Esophagus squamous epithelium (tissue), 5 donors: ENCODE results near the gene RIOK1. TPM values are rescaled to one million over a fixed set of nuclear protein-coding genes. Genes with fewer than 3 reads are reported as not detected.

ENCODE experiments used
- DNase-seq: peaks from one replicate; lab custom pipeline; 2025; lab: John Stamatoyannopoulos, UW
- H3K27ac ChIP-seq, 4 donors: fragments of 200-600 bp; sonication (generic); one replicate each; pipeline ENCODE4 v1.5.1; 2016 to 2019; ENCODE audit warnings: mild to moderate bottlenecking in 1 of 4
- H3K27me3 ChIP-seq, 4 donors: fragments of 200-600 bp; sonication (generic); 1 replicate in 3 of 4; 2 replicates in 1 of 4; pipeline versions ENCODE4 v1.5.1 to v1.6.0; 2017 to 2021; ENCODE audit warnings: antibody characterized with exemption in 1 of 4
- H3K36me3 ChIP-seq, 3 donors: fragments of 200-600 bp; sonication (generic); one replicate each; pipeline ENCODE4 v1.5.1; 2016 to 2019
- H3K4me1 ChIP-seq, 3 donors: fragments of 200-600 bp; sonication (generic); one replicate each; pipeline ENCODE4 v1.5.1; 2017 to 2019
- H3K4me3 ChIP-seq, 4 donors: fragments of 200-600 bp; sonication (generic); 1 replicate in 3 of 4; 2 replicates in 1 of 4; pipeline ENCODE4 v1.5.1; 2016 to 2019; ENCODE audit warnings: mild to moderate bottlenecking in 2 of 4, moderate library complexity in 1 of 4
- H3K9me3 ChIP-seq, 3 donors: fragments of 200-600 bp; sonication (generic); one replicate each; pipeline ENCODE4 v1.5.1; 2016 to 2019
- POLR2A ChIP-seq, 4 donors: fragments of 450-650 bp; IDR thresholded peaks; one replicate each; pipeline ENCODE4 v1.6.1; 2017; ENCODE audit warnings: antibody characterized with exemption in 4 of 4, mild to moderate bottlenecking in 4 of 4, moderate library complexity in 3 of 4
- WGBS, 2 donors: methylation state at CpG; one replicate each; pipeline ENCODE4 v1.1.5; 2018; 5-methylcytosine and 5-hydroxymethylcytosine counted together
- intact Hi-C: fragments of 100-400 bp; cut with DNase I; formaldehyde crosslinking; loops from one replicate; pipeline ENCODE4 v1.15.0; 2022
- total RNA-seq, 4 donors: library from RNA; depleted of rRNA; stranded (reverse); fragments of >200 nt; gene quantifications; one replicate each; pipeline ENCODE4 v1.1.0, GENCODE V29; 2016
- TF ChIP-seq, protein P1 (sequence below), 6 experiments: fragments of 450-650 bp in 4 of 6; fragments of 200-600 bp in 2 of 6; sonication (generic) in 2 of 6; IDR thresholded peaks; one replicate each; pipeline ENCODE4 v1.5.1; 2016 to 2019; ENCODE audit warnings: antibody characterized with exemption in 6 of 6, mild to moderate bottlenecking in 4 of 6, moderate library complexity in 4 of 6
- donor health status: DM: yes; HTN: yes; CAD: no.

Gene RIOK1
- total RNA-seq, 4 donors from 2014 or later = 9.3 to 28.2 (median 22.9) TPM

DNA sequence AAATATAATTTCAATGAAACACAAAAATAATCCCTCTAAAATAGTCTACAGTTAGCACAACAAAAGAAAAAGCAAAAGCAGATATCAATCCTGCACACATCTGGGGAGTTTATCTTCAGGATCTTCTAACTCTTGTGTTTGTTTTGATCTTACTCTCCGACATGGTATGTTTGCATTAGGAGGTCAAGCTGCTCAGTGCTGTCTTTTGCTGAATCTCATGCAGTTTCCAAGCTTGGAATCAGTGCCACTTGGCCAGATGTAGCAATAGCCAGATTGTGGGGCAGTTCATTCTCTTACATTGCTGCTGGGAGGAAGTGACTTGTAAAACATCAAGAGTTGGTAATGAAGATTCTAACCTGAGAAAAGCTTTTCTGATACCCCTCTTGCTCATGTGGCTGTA, 29.5 kb downstream of the RIOK1 start:
- H3K27ac ChIP-seq = no peak overlapping the region
- H3K4me1 ChIP-seq = peaks cover 0 to 14% (median 0%) of the 10 kb centered on the region in 3 donors
- no peaks in the 10 kb centered on the region for H3K9me3 ChIP-seq
- H3K27me3 ChIP-seq = no peaks in the 10 kb centered on the region
- 57 to 67% methylated on average over 1 of the region's 1 CpG for WGBS, 2 donors
- no peak for DNase-seq
- H3K4me3 ChIP-seq = no peak overlapping the region
- intact Hi-C loops = no loop called here
- H3K36me3 ChIP-seq = peaks cover 5 to 59% (median 29%) of the 10 kb centered on the region in 3 donors
- TF ChIP-seq, protein P1, sequence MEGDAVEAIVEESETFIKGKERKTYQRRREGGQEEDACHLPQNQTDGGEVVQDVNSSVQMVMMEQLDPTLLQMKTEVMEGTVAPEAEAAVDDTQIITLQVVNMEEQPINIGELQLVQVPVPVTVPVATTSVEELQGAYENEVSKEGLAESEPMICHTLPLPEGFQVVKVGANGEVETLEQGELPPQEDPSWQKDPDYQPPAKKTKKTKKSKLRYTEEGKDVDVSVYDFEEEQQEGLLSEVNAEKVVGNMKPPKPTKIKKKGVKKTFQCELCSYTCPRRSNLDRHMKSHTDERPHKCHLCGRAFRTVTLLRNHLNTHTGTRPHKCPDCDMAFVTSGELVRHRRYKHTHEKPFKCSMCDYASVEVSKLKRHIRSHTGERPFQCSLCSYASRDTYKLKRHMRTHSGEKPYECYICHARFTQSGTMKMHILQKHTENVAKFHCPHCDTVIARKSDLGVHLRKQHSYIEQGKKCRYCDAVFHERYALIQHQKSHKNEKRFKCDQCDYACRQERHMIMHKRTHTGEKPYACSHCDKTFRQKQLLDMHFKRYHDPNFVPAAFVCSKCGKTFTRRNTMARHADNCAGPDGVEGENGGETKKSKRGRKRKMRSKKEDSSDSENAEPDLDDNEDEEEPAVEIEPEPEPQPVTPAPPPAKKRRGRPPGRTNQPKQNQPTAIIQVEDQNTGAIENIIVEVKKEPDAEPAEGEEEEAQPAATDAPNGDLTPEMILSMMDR (IDR thresholded peaks at IDR 0.05) = no peak
- TF ChIP-seq POLR2A (IDR thresholded peaks at IDR 0.05) = no peak

DNA sequence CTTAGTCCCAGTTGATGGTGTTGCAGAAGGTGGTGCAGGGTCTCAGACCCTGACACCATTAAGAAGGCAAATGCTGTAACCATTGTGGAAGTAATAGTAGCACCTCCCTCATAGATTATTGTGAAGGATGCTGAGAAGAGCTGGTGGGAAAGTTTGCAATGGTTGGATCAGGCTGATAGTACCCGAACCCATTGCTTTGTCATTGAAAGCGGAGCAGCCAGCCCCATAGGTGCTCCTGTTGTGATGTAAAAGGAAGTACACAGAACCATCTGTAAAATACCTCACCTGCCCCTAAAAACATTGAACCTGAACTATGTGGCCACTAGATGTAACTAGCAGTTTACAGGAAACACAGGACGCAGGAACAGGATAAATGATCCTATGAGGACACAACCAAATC, 31.5 kb downstream of the RIOK1 start:
- Histone ChIP-seq H3K27ac (no peak overlapping the region), H3K9me3 (peaks cover 0 to 5% (median 0%) of the 10 kb centered on the region in 3 donors), H3K27me3 (no peaks in the 10 kb centered on the region), H3K4me3 (no peak overlapping the region), H3K4me1 (peaks cover 0 to 30% (median 0%) of the 10 kb centered on the region in 3 donors), H3K36me3 (peaks cover 5 to 39% (median 10%) of the 10 kb centered on the region in 3 donors)
- intact Hi-C loops = loop anchor here (10.0 kb wide), 1 partner anchor 164 kb away; no protein-coding TSS in a partner anchor
- 82 to 86% methylated on average over 3 of the region's 3 CpGs for WGBS, 2 donors
- no peak for DNase-seq
- TF ChIP-seq, protein P1 (IDR thresholded peaks at IDR 0.05) = no peak
- no peak for TF ChIP-seq POLR2A (IDR thresholded peaks at IDR 0.05)

DNA sequence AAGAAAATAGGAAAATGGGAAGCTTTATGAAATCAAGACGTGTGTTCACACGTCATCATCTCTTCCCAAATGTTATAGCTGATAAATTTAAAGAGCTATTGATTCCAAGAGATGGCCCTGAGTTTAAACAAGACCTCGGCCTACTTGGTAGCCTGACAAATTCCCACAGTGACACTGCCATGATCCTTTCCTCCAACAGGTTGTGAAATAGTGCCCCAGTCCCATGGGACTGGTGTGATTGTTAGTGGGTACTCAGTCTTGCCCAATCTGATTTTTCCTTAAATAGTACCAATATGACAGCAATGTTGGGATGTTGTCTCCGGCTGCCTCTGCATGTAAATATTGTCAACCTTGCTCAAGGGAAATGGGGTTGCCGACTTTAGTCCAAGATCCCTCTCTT, 34.5 kb downstream of the RIOK1 start:
- H3K27ac ChIP-seq = no peak overlapping the region
- DNase-seq = no peak
- 77% methylated on average over 4 to 5 of the region's 5 CpGs for WGBS, 2 donors
- intact Hi-C loops = loop anchor here (10.0 kb wide), 1 partner anchor 161 kb away; no protein-coding TSS in a partner anchor
- peaks cover 0 to 9% (median 0%) of the 10 kb centered on the region in 3 donors for H3K36me3 ChIP-seq
- no peaks in the 10 kb centered on the region for H3K27me3 ChIP-seq
- peaks cover 0 to 33% (median 0%) of the 10 kb centered on the region in 3 donors for H3K4me1 ChIP-seq
- H3K4me3 ChIP-seq = no peak overlapping the region
- H3K9me3 ChIP-seq = peaks cover 0 to 5% (median 0%) of the 10 kb centered on the region in 3 donors
- no peak for TF ChIP-seq POLR2A (IDR thresholded peaks at IDR 0.05)
- TF ChIP-seq, protein P1 (IDR thresholded peaks at IDR 0.05) = no peak

DNA sequence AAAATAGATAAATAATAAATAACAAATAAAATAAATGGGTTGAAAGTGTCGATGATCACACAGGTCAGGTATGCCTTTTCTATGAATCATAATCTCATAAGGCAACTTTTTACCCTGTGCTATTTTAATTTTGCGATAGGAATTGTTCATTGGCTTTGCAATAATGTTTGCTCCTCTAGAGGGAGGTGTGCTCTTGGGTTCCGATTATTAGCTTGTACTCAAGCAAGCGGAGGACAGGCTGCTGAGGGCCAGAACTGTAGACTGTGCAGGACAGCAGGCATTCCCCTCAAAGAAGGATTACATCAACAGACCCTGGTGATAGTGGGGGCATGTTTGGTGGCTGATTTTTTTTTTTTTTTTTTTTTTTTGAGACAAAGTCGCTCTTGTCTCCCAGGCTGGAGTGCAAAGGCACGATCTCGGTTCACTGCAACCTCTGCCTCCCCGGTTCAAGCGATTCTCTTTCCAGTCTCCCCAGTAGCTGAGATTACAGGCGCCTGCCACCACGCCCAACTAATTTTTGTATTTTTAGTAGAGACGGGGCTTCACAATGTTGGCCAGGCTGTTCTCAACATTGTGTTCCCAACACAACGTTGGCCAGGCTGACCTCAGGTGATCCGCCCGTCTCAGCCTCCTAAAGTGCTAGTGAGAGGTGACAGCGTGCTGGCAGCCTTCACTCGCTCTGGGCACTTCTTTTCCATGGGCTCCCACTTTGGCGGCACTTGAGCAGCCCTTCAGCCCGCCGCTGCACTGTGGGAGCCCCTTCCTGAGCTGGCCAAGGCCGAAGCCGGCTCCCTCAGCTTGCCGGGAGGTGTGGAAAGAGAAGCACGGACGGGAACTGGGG, 35.6 kb downstream of the RIOK1 start:
- Histone ChIP-seq H3K4me1 (peaks cover 0 to 33% (median 0%) of the 10 kb centered on the region in 3 donors), H3K4me3 (no peak overlapping the region), H3K27ac (no peak overlapping the region), H3K27me3 (no peaks in the 10 kb centered on the region), H3K9me3 (peaks cover 0 to 5% (median 0%) of the 10 kb centered on the region in 3 donors), H3K36me3 (no peaks in the 10 kb centered on the region)
- intact Hi-C loops = loop anchor here (10.0 kb wide), 1 partner anchor 160 kb away; no protein-coding TSS in a partner anchor
- TF ChIP-seq POLR2A (IDR thresholded peaks at IDR 0.05) = no peak
- TF ChIP-seq, protein P1 (IDR thresholded peaks at IDR 0.05) = peak in 5 of 6 experiments; percentile 45 to 85 (median 58)
- WGBS, 2 donors = 70 to 72% methylated on average over 12 of the region's 25 CpGs
- no peak for DNase-seq

DNA sequence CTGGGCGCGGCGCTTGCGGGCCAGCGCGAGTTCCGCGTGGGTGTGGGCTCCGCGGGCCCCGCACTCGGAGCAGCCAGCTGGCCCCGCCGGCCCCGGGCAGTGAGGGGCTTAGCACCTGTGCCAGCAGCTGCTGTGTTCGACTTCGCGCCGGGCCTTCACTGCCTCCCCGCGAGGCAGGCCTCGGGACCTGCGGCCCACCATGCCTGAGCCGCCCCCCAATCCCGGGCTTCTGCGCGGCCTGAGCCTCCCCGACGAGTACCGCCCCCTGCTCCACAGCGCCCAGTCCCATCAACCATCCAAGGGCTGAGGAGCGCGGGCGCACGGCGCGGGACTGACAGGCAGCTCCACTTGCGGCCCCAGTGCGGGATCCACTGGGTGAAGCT, 36.2 kb downstream of the RIOK1 start:
- Histone ChIP-seq H3K27ac (peak overlapping the region in 1 of 4 donors; percentile 83), H3K4me1 (peaks cover 0 to 33% (median 0%) of the 10 kb centered on the region in 3 donors), H3K4me3 (no peak overlapping the region), H3K36me3 (no peaks in the 10 kb centered on the region), H3K9me3 (peaks cover 0 to 5% (median 0%) of the 10 kb centered on the region in 3 donors), H3K27me3 (no peaks in the 10 kb centered on the region)
- no peak for TF ChIP-seq POLR2A (IDR thresholded peaks at IDR 0.05)
- TF ChIP-seq, protein P1 (IDR thresholded peaks at IDR 0.05) = no peak
- 100% methylated on average over 5 of the region's 39 CpGs; no CpG with 5 or more reads in 1 of the 2 donors for WGBS, 2 donors
- no peak for DNase-seq
- intact Hi-C loops = loop anchor here (10.0 kb wide), 1 partner anchor 159 kb away; no protein-coding TSS in a partner anchor
